GM19328 (cell line): ENCODE data around the gene HLA-DOB.

ENCODE experiments used
- ATAC-seq: cut with Tn5 transposase; IDR thresholded peaks from one replicate; pipeline ENCODE4 v1.9.1; 2021; ENCODE audit warnings: mild to moderate bottlenecking, moderate library complexity; ENCODE audit not compliant: unreplicated experiment

HLA-DOB gene

GRCh38 chr6:32816746-32817204 lies at the start of gene HLA-DOB:
TSS of gene HLA-DOB (minus strand) at chr6:32817002. CDS start at chr6:32816951, 51 bp downstream.
- ATAC-seq = no peak

- no peak for ATAC-seq
Observed at GRCh38 chr6:32865724-32866443, 49.1 kb upstream of the HLA-DOB start.

GRCh38 chr6:32862725-32863124 lies 45.9 kb upstream of the HLA-DOB start:
- no peak for ATAC-seq

GRCh38 chr6:32860674-32861073 lies 43.9 kb upstream of the HLA-DOB start:
- ATAC-seq = no peak

- ATAC-seq = no peak
Observed at GRCh38 chr6:32858194-32858593, 41.4 kb upstream of the HLA-DOB start.

- no peak for ATAC-seq
Observed at GRCh38 chr6:32857156-32857891, 40.5 kb upstream of the HLA-DOB start.

- no peak for ATAC-seq
Observed at GRCh38 chr6:32855467-32856174, 38.8 kb upstream of the HLA-DOB start.

GRCh38 chr6:32854376-32855178 lies 37.8 kb upstream of the HLA-DOB start:
- ATAC-seq = no peak

- peak; percentile 80 for ATAC-seq
Observed at GRCh38 chr6:32853541-32854375, 37.0 kb upstream of the HLA-DOB start, which contains the start of the genes PSMB9 and TAP1. TSS of gene PSMB9 (plus strand) at chr6:32854192. CDS start at chr6:32854230, 38 bp downstream. TSS of gene TAP1 (minus strand) at chr6:32853704. CDS start at chr6:32853636, 68 bp downstream.

GRCh38 chr6:32852844-32853540 lies 36.2 kb upstream of the HLA-DOB start:
- ATAC-seq = no peak

- no peak for ATAC-seq
Observed at GRCh38 chr6:32852018-32852843, 35.4 kb upstream of the HLA-DOB start.

- no peak for ATAC-seq
Observed at GRCh38 chr6:32851025-32851424, 34.2 kb upstream of the HLA-DOB start.

- ATAC-seq = no peak
Observed at GRCh38 chr6:32849126-32849525, 32.3 kb upstream of the HLA-DOB start.

- ATAC-seq = no peak
Observed at GRCh38 chr6:32847795-32848194, 31.0 kb upstream of the HLA-DOB start.

GRCh38 chr6:32847004-32847403 lies 30.2 kb upstream of the HLA-DOB start:
- no peak for ATAC-seq

GRCh38 chr6:32845384-32845884 lies 28.6 kb upstream of the HLA-DOB start:
- ATAC-seq = no peak

GRCh38 chr6:32844839-32845383 lies 28.1 kb upstream of the HLA-DOB start:
- no peak for ATAC-seq
